ENCODE data around the gene BARHL2.

BARHL2 gene

DNA sequence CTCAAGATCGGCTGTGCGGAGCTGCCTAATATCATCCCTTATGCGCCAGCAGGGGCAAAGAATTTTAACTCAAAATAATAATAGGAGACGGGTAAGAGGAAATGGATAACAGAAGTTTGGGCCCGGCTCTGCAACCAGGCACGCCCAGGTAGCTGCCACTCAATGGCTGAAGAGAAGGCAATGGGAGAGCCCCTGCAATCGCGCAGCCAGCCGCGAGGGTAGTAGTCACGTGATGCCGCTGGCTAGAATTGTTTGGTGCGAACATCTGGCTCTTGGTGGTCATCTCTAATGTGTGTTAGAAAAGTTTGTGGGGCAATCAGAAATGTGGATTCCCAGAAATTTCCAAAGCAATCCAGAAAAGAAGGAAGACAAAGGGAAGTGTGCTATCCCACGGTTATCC, 12.3 kb downstream of the BARHL2 start:
- no peak for DNase-seq (ENCODE audit: low read depth in 1 of 2, low spot score in 1 of 2)
- peaks cover 44% of the 10 kb centered on the region for H3K27me3 ChIP-seq (ENCODE audit: insufficient read depth, poor library complexity, severe bottlenecking)
- no peak overlapping the region for H3K4me3 ChIP-seq (replicated peaks; ENCODE audit: insufficient read depth, low read length)
- H3K27ac ChIP-seq (replicated peaks) = no peak overlapping the region
- TF ChIP-seq, protein P1, sequence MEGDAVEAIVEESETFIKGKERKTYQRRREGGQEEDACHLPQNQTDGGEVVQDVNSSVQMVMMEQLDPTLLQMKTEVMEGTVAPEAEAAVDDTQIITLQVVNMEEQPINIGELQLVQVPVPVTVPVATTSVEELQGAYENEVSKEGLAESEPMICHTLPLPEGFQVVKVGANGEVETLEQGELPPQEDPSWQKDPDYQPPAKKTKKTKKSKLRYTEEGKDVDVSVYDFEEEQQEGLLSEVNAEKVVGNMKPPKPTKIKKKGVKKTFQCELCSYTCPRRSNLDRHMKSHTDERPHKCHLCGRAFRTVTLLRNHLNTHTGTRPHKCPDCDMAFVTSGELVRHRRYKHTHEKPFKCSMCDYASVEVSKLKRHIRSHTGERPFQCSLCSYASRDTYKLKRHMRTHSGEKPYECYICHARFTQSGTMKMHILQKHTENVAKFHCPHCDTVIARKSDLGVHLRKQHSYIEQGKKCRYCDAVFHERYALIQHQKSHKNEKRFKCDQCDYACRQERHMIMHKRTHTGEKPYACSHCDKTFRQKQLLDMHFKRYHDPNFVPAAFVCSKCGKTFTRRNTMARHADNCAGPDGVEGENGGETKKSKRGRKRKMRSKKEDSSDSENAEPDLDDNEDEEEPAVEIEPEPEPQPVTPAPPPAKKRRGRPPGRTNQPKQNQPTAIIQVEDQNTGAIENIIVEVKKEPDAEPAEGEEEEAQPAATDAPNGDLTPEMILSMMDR (IDR thresholded peaks at IDR 0.05; ENCODE audit: insufficient read depth, low read length) = no peak
- TF ChIP-seq GABPA (IDR thresholded peaks at IDR 0.05; ENCODE audit: low read depth) (no peak), SPI1 (IDR thresholded peaks at IDR 0.05; ENCODE audit: borderline replicate concordance, low read depth) (no peak), POLR2AphosphoS5 (IDR thresholded peaks at IDR 0.05; ENCODE audit: low read depth) (no peak)
- TF ChIP-seq, protein P2, sequence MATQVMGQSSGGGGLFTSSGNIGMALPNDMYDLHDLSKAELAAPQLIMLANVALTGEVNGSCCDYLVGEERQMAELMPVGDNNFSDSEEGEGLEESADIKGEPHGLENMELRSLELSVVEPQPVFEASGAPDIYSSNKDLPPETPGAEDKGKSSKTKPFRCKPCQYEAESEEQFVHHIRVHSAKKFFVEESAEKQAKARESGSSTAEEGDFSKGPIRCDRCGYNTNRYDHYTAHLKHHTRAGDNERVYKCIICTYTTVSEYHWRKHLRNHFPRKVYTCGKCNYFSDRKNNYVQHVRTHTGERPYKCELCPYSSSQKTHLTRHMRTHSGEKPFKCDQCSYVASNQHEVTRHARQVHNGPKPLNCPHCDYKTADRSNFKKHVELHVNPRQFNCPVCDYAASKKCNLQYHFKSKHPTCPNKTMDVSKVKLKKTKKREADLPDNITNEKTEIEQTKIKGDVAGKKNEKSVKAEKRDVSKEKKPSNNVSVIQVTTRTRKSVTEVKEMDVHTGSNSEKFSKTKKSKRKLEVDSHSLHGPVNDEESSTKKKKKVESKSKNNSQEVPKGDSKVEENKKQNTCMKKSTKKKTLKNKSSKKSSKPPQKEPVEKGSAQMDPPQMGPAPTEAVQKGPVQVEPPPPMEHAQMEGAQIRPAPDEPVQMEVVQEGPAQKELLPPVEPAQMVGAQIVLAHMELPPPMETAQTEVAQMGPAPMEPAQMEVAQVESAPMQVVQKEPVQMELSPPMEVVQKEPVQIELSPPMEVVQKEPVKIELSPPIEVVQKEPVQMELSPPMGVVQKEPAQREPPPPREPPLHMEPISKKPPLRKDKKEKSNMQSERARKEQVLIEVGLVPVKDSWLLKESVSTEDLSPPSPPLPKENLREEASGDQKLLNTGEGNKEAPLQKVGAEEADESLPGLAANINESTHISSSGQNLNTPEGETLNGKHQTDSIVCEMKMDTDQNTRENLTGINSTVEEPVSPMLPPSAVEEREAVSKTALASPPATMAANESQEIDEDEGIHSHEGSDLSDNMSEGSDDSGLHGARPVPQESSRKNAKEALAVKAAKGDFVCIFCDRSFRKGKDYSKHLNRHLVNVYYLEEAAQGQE (IDR thresholded peaks at IDR 0.05; ENCODE audit: insufficient replicate concordance, low read depth) = no peak

DNA sequence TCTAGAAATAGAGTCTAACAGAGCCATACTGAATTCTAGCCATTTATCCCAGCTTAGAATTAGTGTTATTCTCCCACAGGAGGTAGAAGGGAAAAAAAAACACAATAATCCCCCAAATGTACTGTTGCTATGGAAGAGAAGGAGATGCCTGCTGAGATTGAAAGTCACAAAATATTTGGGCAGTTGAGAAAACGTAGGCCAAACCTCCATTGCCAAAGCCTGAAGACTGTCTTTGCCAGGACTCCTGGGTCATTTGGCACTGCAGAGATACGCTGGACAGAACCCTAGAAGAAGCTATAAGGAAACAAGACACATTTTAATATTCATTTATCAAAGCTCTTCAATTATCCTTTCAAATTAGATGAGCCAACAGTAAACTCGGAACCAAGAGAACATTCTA, 22.3 kb downstream of the BARHL2 start:
- no peak for DNase-seq (ENCODE audit: low read depth in 1 of 2, low spot score in 1 of 2)
- H3K4me3 ChIP-seq (replicated peaks; ENCODE audit: insufficient read depth, low read length) = no peak overlapping the region
- H3K27me3 ChIP-seq (ENCODE audit: insufficient read depth, poor library complexity, severe bottlenecking) = peaks cover 2% of the 10 kb centered on the region
- TF ChIP-seq, protein P2 (IDR thresholded peaks at IDR 0.05; ENCODE audit: insufficient replicate concordance, low read depth) = no peak
- TF ChIP-seq, protein P1 (IDR thresholded peaks at IDR 0.05; ENCODE audit: insufficient read depth, low read length) = no peak
- TF ChIP-seq GABPA (IDR thresholded peaks at IDR 0.05; ENCODE audit: low read depth) (no peak), POLR2AphosphoS5 (IDR thresholded peaks at IDR 0.05; ENCODE audit: low read depth) (no peak), SPI1 (IDR thresholded peaks at IDR 0.05; ENCODE audit: borderline replicate concordance, low read depth) (no peak)
- H3K27ac ChIP-seq (replicated peaks) = no peak overlapping the region

DNA sequence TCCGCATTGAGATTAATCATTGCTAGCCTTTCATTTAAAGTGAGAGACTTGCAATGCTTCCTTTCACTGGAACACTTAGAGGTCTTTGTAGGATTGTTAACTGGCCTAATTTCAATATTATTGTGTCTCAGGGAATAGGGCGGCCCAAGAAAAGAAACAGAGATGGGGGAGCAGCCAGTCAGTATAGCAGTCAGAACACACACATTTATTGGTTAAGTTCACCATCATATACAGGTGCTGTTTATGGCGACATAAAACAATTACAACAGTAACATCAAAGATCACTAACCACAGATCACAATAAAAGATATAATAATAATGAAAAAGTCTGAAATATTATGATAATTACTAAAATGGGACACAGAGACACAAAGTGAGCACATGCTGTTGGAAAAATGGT, 29.4 kb downstream of the BARHL2 start:
- Histone ChIP-seq H3K4me3 (replicated peaks; ENCODE audit: insufficient read depth, low read length) (no peak overlapping the region), H3K27me3 (ENCODE audit: insufficient read depth, poor library complexity, severe bottlenecking) (no peaks in the 10 kb centered on the region), H3K27ac (replicated peaks) (no peak overlapping the region)
- TF ChIP-seq, protein P1 (IDR thresholded peaks at IDR 0.05; ENCODE audit: insufficient read depth, low read length) = no peak
- no peak for TF ChIP-seq POLR2AphosphoS5 (IDR thresholded peaks at IDR 0.05; ENCODE audit: low read depth)
- TF ChIP-seq GABPA (IDR thresholded peaks at IDR 0.05; ENCODE audit: low read depth) = no peak
- no peak for TF ChIP-seq SPI1 (IDR thresholded peaks at IDR 0.05; ENCODE audit: borderline replicate concordance, low read depth)
- TF ChIP-seq, protein P2 (IDR thresholded peaks at IDR 0.05; ENCODE audit: insufficient replicate concordance, low read depth) = no peak
- no peak for DNase-seq (ENCODE audit: low read depth in 1 of 2, low spot score in 1 of 2)
